ENCODE data around the gene SUGCT. TPM values are rescaled to one million over a fixed set of nuclear protein-coding genes. Genes with fewer than 3 reads are reported as not detected.

SUGCT gene
- total RNA-seq, 1 donor from 2014 or later: 1.7 TPM

DNA sequence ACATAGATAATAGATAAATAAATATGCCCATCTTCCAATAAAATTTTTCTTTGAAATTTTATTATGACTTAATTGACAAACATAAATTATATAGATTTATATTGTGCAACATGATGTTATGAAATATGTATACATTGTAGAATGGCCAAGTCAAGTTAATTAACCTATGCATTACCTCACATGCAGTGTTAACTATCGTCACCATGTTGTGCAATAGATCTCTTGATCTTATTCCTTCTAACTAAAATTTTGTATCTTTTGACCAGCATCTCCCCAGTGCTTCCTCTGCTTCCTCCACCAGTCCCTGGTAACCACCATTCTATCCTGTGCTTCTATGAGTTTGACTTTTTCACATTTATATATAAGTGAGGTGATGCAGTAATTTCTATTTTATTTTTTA lies 259.6 kb downstream of the SUGCT start:
- H3K36me3 ChIP-seq: no peaks in the 10 kb centered on the region
- H3K9me3 ChIP-seq: no peaks in the 10 kb centered on the region
- no peaks in the 10 kb centered on the region for H3K27me3 ChIP-seq (ENCODE audit: low read depth)
- ATAC-seq: no peak
- H3K27ac ChIP-seq: no peak overlapping the region
- no peak for DNase-seq
- intact Hi-C loops (cut with DNase I): no loop called here
- H3K4me3 ChIP-seq: no peak overlapping the region
- no peaks in the 10 kb centered on the region for H3K4me1 ChIP-seq
- TF ChIP-seq, protein P1, sequence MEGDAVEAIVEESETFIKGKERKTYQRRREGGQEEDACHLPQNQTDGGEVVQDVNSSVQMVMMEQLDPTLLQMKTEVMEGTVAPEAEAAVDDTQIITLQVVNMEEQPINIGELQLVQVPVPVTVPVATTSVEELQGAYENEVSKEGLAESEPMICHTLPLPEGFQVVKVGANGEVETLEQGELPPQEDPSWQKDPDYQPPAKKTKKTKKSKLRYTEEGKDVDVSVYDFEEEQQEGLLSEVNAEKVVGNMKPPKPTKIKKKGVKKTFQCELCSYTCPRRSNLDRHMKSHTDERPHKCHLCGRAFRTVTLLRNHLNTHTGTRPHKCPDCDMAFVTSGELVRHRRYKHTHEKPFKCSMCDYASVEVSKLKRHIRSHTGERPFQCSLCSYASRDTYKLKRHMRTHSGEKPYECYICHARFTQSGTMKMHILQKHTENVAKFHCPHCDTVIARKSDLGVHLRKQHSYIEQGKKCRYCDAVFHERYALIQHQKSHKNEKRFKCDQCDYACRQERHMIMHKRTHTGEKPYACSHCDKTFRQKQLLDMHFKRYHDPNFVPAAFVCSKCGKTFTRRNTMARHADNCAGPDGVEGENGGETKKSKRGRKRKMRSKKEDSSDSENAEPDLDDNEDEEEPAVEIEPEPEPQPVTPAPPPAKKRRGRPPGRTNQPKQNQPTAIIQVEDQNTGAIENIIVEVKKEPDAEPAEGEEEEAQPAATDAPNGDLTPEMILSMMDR (IDR thresholded peaks at IDR 0.05): no peak

DNA sequence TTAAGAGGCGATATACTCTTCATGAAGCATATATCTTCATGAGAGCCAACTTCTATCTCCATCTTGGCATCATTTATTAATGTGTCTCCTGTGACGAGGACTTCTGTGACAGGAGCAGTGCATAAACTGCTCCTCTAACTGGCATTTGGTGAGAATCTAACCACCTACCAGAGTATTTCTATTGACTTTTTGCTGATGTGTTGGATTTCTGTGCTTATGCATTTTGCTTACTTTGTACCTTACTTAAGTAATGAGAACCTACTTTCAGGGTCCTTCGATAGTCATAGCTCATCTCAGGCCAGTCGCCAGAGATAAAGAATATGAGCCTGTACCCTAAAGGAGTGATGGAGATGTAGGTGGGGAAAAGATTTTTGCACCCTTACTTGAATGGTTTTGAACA lies 265.7 kb downstream of the SUGCT start:
- Histone ChIP-seq H3K27ac (no peak overlapping the region), H3K9me3 (no peaks in the 10 kb centered on the region), H3K27me3 (ENCODE audit: low read depth) (no peaks in the 10 kb centered on the region), H3K36me3 (no peaks in the 10 kb centered on the region), H3K4me1 (no peaks in the 10 kb centered on the region), H3K4me3 (no peak overlapping the region)
- intact Hi-C loops (cut with DNase I): no loop called here
- TF ChIP-seq, protein P1 (IDR thresholded peaks at IDR 0.05): no peak
- DNase-seq (no peak), ATAC-seq (no peak)

DNA sequence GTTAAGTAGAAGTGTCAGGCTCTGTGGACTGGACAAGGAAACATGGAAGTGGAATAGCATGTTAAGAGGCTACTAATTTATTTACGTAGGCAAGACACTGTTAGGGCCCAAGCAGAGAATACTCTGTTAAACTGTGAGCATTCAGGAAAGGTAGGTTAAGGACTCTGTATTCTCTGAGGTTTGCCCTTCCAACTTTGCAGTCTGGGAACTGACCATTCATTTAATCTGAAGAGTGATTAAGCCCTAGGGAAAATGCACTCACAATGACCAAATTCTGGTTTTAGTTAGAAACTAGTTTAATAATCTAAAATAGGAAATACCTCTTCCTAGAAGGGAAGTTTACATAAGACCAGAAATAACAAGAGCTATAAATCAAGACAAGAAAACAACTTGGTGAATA lies 266.6 kb downstream of the SUGCT start:
- H3K4me1 ChIP-seq: no peaks in the 10 kb centered on the region
- H3K4me3 ChIP-seq: no peak overlapping the region
- H3K9me3 ChIP-seq: no peaks in the 10 kb centered on the region
- H3K36me3 ChIP-seq: no peaks in the 10 kb centered on the region
- H3K27me3 ChIP-seq (ENCODE audit: low read depth): no peaks in the 10 kb centered on the region
- intact Hi-C loops (cut with DNase I): no loop called here
- no peak for DNase-seq
- no peak overlapping the region for H3K27ac ChIP-seq
- no peak for ATAC-seq
- TF ChIP-seq, protein P1 (IDR thresholded peaks at IDR 0.05): no peak

DNA sequence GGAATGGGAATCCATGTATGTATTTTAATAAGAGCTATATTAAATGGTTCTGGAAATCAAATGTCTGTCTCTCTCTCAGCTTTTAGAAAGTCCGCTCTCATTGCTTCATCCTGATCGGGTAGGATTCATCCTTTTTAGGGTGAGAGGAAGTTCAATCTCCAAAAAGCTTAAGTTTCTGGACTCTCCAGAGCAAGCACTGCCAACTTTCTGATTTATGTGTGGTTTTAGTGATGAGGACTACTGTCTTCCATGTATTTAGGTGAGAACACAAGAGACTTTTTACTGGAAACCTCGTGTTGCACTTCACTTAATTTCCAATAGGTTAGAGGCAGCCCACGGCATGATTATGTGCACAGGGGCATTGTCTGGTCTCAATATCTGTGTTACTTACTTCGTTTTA lies 267.9 kb downstream of the SUGCT start:
- ATAC-seq: no peak
- no peaks in the 10 kb centered on the region for H3K27me3 ChIP-seq (ENCODE audit: low read depth)
- TF ChIP-seq, protein P1 (IDR thresholded peaks at IDR 0.05): no peak

DNA sequence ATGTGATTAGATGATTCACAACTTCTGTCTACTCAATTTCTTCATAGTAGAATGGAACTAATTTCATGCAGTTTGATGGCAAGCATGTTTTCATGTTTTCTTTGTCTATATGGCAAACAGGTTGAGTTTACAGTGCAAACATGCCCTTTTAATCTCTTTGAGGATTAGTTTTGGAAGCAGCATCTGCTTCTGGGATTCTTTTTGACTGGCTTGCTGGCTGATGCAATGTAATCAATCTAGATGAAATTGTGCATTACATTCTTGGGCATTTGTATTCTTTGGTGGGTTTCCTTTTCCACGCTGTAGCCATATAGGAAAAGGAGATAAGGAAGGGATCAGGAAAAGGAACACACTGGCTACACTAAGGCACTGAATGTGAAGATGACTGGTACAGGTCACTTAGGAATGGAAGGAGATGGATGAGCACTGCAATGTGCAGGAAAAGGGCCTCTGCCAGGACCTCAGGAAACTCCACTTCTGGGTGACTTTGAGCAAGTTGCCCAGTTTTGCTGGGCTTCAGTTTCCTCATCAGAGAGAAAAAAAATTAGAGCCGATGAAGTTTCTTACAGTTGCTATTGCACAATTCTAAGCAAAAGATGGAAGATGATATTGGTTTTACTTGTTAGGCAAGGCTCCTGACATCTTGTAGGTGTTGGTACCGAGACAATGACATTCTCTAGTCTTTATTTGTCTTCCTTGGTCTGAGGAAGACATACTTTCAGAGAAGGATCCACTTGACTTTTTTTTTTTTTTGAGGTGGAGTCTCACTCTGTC lies 269.1 kb downstream of the SUGCT start:
- ATAC-seq (no peak), DNase-seq (no peak)
- H3K36me3 ChIP-seq: no peaks in the 10 kb centered on the region
- no peaks in the 10 kb centered on the region for H3K9me3 ChIP-seq
- no peaks in the 10 kb centered on the region for H3K27me3 ChIP-seq (ENCODE audit: low read depth)
- H3K27ac ChIP-seq: no peak overlapping the region
- intact Hi-C loops (cut with DNase I): no loop called here
- H3K4me3 ChIP-seq: no peak overlapping the region
- H3K4me1 ChIP-seq: no peaks in the 10 kb centered on the region
- TF ChIP-seq, protein P1 (IDR thresholded peaks at IDR 0.05): no peak

More for the DNA sequence above, 267.9 kb downstream of the SUGCT start:
- no peak for DNase-seq
- intact Hi-C loops (cut with DNase I): no loop called here
- H3K9me3 ChIP-seq: no peaks in the 10 kb centered on the region
- H3K4me1 ChIP-seq: no peaks in the 10 kb centered on the region
- no peak overlapping the region for H3K4me3 ChIP-seq
- H3K36me3 ChIP-seq: no peaks in the 10 kb centered on the region
- no peak overlapping the region for H3K27ac ChIP-seq

All from lower lobe of right lung (tissue), 2 donors.